ENCODE results near the gene P2RY1. TPM values are rescaled to one million over a fixed set of nuclear protein-coding genes. Genes with fewer than 3 reads are reported as not detected.
"Not testable (repeated sequence)": the region's sequence is repeated elsewhere in the genome, so short reads cannot be mapped to it uniquely, and the experiment has no call there.

The P2RY1 gene
- polyA plus RNA-seq, 1 donor: 3.3 TPM

DNA sequence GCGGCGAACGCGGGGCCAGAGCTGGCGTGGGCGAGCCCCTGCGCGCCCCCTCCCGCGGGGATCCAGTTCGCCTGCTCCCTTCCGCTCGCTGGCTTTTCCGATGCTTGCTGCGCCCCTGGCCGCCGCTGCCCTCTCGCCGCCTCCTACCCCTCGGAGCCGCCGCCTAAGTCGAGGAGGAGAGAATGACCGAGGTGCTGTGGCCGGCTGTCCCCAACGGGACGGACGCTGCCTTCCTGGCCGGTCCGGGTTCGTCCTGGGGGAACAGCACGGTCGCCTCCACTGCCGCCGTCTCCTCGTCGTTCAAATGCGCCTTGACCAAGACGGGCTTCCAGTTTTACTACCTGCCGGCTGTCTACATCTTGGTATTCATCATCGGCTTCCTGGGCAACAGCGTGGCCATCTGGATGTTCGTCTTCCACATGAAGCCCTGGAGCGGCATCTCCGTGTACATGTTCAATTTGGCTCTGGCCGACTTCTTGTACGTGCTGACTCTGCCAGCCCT is 721 bp downstream of the P2RY1 start:
- no peak for DNase-seq

DNA sequence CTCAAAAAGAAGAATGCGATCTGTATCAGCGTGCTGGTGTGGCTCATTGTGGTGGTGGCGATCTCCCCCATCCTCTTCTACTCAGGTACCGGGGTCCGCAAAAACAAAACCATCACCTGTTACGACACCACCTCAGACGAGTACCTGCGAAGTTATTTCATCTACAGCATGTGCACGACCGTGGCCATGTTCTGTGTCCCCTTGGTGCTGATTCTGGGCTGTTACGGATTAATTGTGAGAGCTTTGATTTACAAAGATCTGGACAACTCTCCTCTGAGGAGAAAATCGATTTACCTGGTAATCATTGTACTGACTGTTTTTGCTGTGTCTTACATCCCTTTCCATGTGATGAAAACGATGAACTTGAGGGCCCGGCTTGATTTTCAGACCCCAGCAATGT is 1.3 kb downstream of the P2RY1 start:
- DNase-seq: no peak

DNA sequence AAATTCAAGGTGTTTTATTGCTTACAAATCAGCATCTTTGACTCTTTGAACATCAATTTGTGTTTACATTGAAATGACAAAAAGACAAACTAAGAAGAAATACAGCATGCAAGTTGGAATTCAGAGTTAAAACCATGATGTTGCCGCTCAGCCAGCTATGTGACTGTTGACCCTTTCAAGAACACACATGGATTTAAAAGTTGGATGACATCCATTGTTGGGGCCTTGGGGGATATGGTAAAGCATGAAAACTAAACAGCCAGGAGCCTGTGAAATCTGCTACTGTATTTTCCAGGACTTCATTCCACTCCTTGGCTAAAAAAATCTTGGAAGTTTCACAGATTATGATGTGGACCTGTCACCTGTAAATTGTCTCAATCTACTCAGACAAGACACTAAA is 4.6 kb downstream of the P2RY1 start:
- DNase-seq: no peak

DNA sequence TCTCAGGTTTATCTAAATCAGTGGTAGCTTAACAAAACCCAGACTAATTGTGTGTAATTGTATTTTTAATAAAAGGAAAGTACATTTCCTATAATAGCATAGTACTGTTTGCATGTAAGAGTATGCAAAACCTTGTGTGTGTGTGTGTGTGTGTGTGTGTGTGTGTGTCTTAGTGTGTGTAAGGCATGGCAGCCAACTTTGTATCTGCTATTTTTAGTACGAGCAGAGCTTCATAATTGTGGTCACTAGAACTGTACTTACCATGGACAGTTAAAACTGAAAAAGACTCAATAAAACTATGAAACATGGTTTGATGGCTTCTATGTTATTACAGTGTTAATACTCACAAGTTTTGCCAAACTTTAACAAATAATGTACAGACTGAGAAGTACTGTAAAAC is 6.2 kb downstream of the P2RY1 start:
- no peak for DNase-seq

DNA sequence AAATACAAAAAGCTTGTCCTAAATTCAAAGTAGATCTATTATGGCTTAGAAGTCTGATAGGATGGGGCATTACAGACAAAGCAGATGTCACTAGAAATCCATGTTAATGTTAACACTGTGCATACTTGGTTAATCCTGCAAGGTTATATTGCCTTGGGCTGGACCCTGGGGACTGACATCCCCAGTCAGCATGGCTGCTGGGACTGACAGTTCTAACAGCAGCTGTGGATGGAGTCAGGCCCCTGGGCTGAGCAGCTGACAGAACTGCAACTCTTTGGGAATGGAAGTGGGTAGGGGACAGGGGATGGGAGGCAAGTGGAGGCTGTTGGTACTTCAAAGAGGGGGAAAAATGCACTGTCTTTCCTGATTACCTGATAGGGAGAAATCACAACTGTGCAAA is 7.5 kb downstream of the P2RY1 start:
- no peak for DNase-seq

DNA sequence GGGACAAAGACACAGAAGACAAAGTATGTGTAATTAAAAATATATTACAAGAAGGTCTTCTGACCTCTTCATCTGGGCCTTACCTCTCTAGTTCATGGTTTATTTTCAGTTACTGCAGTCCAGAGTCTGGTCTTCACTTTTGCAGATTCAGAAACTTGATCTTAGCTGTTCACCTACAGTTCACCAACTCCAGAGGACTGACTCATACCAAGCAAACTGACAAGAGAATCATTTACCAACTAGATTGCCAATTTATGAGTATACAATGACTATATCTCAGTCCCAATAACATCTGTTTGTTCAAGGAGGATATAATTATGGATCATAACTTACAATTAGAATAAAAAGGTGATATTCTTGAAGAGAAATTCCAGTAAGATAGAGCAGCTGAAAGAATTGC is 9.0 kb downstream of the P2RY1 start:
- DNase-seq: no peak

DNA sequence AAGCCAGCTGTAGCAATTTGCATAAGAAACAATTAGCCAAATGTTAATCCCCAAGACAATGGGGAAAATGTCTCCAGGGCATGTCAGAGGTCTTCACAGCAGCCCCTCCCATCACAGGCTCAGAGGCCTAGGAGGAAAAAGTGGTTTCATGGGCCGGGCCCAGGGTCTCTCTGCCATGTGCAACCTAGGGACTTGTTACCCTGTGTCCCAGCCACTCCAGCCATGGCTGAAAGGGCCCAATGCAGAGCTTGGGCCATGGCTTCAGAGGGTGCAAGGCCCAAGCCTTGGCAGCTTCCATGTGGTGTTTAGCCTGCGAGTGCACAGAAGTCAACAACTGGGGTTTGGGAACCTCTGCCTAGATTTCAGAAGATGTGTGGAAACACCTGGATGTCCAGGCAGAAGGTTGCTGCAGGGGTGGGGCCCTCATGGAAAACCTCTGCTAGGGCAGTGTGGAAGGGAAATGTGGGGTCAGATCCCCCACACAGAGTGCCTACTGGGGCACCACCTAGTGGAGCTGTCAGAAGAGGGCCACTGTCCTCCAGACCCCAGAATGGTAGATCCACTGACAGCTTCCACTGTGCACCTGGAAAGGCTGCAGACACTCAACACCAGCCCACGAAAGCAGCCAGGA is 11.8 kb downstream of the P2RY1 start:
- not testable (repeated sequence) for DNase-seq

DNA sequence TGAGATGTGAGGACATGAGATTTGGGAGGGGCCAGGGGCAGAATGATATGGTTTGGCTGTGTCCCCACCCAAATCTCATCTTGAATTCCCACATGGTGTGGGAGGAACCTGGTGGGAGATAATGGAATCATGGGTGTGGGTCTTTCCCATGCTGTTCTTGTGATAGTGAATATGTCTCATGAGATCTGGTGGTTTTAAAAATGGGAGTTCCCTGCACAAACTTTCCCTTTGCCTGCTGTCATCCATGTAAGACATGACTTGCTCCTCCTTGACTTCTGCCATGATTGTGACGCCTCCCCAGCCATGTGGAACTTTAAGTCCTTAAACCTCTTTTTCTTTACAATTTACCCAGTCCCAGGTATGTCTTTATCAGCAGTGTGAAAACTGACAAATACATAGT is 12.7 kb downstream of the P2RY1 start:
- not testable (repeated sequence) for DNase-seq

DNA sequence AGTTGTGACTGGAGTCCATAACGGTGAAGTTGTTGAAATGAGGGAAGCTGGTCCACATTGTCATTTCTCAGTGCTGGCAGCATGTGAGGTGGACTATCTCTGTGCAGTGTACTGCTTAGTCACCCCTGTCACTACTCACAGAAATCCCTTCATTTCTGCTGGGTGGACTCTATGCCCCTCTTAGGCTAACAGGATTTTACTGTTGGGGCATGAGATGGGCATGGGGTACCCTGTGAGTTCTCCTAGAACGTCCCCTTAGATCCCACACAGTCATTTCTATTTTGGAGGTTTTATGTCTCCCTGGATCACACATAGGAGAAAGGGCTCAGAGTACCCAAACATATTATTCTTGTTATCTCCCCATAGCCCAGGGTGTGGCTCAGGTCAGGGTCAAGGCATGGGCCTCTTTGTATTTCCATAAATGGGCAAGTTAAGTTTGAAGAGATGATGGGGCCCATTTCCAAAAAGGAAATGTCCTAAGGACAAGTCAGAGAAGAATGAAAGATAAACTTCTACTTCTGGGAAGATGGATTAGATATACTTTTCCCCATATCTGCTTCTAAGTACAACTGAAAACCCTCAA is 15.2 kb downstream of the P2RY1 start:
- DNase-seq: no peak

DNA sequence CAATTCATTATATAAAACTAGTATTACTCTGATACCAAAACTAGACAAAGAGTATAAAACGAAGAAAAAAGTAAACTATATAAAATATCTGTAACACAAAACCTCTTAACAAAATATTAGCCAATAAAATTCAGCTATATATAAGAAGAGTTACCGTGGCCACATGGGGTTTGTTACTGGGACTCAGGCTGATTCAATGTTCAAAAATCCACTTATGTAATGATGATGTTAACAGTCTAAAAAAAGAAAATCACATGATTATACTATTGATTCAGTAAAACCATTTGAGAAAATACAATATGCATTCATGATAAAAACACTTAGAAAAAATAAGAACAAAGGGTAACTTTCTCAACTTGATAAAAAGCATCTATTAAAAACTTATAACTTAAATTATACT is 18.3 kb downstream of the P2RY1 start:
- DNase-seq: no peak

DNA sequence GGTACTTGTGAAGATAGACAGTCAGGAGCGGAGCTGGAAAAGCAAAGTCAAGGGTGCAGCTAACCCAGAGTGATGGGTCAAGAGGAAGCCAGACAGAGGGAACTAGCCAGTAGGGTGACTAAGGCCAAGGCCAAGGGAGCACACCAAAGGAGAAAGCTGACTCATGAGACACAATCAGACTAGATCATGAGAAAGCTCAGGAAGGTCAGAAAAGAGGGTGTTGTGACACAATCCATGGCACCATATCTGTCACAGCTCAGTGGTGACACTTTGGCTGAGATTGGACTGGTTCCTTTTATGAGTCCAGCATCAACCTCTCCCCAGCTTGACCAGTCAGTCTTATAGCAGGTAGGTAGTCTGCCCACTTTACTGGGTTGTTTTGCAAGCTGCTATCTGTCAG is 22.2 kb downstream of the P2RY1 start:
- DNase-seq: no peak

DNA sequence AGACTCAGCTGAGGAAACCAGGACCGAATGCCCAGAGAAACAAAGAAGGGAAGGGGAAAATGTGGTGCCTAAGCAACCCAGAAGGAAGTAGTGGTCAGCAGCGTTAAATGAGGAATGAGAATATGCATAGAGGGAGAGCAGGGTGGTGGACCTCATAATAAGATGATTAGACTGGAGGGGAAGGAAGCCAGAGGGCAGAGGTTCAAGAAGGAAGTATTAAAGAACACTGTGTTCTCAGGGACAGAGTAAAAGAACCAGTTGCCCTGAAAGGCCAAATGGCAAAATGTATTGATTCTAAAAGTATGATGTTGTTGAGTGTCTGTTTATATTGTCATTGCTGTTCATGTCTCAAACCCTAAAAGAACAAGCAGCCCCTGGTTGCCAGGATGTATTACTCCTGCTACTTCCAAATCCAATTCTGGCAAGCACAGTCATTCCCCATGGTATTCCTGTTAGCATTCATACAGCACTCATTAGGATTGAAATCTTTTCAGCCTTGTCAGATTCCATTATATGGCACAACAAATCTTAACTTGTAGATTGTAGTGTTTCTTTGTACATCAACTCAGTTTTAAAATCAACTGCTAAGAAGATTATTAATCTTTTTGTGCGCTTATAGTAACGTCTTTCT is 23.4 kb downstream of the P2RY1 start:
- no peak for DNase-seq

DNA sequence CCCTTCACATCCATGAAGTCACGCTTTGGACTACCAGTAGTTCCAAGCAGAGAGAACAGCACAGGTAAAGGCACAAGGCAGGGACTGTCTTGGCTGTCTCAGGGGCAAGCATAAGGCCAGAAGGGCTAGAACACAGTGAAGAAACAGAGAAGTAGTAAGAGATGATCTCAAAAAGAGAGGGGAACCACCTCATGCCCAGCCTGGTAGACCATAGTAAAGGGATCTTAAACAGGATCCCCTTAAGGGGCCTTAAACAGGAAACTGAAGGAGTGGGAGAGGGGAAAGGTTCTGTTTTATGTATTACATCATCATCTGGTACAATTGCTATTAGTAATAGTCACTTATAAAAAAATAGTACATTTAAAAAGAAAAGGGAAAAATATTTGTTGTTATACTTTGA is 25.8 kb downstream of the P2RY1 start:
- DNase-seq: no peak

DNA sequence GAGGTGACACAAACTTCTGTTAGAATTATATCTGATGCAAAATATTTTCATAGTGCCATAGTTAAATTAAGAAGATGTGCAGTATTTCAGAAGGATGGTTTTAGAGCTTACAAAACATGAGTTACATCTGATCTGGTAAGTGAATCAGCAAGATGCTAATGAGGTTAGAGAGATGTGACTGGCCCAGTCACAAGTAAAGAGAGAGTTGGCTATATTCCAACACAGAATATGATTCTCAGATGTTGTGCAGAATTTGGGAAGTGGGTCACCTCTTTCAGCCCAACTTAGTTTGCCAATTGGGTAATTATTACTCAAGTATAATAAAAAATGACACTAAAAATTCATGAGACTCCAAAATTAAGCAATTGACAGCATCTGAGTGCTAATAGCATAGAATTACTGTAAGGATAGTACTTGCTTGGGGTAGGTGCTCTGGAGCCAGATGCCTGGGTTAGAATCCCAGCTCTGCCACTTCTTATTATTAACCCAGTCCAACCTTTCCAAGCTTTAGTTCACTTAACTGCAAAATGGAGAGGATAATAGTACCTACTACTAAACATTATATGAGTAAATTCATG is 30.8 kb downstream of the P2RY1 start:
- no peak for DNase-seq

DNA sequence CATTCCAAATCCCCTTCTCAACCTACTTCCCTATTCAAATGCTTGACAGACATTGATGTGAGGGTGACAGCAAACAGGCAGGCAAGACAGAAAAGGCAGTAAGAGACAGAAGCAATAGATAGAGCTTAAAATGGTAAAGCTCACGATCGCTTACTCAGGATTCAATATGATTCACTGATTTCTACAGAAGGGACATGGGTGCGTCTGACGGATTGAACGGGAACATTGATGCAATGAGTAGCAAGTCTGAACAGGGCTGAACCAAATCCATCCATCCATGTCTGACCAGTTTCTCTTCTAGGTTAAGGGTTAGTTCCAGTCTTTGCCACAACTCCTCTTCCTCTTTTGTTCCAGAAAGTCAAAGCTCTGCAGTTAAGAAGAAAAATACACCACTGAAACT is 35.1 kb downstream of the P2RY1 start:
- no peak for DNase-seq

DNA sequence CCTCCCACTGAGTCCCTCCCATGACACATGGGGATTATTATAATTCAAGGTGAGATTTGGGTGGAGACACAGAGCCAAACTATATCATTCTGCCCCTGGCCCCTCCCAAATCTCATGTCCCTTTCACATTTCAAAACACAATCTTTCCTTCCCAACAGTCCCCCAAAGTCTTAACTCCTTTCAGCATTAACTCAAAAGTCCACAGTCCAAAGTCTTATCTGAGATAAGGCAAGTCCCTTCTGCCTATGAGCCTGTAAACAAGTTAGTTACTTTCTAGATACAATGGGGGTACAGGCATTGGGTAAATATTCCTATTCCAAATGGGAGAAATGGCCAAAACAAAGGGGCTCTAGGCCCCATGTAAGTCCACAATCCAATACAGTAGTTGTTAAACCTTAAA is 38.4 kb downstream of the P2RY1 start:
- not testable (repeated sequence) for DNase-seq

DNA sequence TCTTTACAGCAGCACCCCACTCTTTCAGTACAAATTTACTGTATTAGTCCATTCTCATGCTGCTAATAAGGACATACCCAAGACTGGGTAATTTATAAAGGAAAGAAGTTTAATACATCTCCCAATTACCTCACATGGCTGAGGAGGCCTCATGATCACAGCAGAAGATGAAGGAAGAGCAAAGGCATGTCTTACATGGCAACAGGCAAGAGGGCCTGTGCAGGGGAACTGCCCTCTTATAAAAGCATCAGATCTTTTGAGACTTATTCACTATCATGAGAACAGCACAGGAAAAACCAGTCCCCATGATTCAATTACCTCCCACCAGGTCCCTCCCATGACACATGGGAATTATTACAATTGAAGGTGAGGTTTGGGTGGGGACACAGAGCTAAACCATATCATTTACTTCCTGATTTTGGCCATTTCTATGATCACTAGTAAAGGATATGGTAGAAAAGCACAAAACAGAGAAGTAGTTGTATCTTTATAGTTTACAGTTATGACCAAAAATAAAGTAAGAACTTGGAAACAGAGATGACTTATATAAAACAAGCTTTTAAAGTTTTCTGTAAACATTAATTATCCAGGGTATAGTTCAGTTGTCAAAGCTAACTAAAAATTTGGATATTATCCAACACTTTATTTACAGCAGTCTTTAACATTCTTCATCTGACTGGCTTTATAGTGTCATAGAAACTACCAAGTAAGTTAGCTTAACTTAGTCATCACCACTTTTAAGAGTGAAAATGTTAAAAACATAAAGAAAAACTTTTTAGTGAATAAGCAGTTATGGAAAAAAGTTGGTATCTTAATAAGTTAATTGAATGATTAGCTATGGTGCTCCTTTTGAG is 40.2 kb downstream of the P2RY1 start:
- no peak for DNase-seq

DNA sequence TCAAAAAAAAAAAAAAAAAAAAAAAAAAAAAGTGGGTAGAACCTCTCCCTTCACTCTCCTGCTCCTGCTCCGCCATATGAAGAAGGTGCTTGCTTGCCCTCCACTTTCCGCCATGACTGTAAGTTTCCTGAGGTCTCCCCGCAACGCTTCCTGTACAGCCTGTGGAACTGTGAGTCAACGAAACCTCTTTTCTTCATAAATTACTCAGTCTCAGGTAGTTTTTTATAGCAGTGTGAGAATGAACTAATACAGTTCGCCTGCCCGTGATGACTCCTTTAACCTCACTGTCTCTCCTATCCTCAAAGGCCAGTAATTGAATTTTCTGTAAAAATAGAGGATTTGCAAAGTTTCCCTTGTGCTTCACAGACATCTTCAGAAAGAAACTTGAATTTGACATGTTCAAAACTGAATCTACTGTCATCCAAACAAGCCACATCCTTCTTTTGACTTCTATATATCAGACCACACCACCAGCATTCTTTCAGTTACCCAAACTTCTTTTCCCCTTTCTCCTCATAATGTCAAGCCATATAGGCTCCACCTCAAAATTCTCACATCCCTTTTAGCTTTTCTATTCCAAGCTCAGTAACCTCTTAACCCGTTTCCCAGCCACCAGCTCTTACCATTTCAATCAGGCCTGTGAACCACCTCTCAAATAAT is 44.3 kb downstream of the P2RY1 start:
- DNase-seq: no peak

DNA sequence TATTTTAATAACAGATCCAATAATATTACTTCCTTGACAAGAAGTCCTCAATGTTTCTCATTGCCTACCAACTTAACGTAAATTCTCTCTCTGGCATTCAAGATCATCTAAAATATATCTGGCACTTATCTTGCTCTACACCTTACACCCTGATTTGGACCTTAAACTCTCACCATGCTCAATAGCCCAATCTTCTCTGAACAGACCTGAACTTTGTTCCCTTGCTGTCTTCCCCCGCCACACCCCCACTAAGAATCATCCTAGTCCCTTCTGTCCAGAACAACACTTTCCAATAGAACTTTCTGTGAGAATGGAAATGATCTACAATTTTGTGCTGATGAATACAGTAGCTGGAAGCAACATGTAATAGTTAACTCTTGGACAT is 44.9 kb downstream of the P2RY1 start:
- DNase-seq: no peak

DNA sequence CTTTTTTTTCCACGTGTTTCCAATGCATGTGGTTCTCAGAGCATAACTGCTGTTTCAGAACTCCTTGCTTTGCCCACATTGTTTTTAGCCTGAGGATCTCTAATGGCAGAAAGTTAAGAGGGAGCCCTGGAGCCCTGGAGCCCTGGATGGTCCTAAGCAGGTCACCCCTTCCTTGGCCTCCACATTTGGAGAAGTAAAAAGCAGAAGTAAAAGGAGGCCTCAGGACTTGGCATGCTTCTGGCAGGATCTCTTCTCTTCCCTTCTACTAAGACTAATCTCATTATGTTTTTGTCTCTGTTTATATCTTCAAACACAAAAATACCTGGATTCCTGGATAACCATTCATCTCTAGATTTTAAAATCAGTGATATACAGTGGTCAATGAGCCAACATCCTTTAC is 50.1 kb downstream of the P2RY1 start:
- no peak for DNase-seq
